Immature natural killer cell (primary cell): Measurements from ENCODE around the gene ZMYM4. TPM values are rescaled to one million over a fixed set of nuclear protein-coding genes. Genes with fewer than 3 reads are reported as not detected.
"Not testable (repeated sequence)": the region's sequence is repeated elsewhere in the genome, so short reads cannot be mapped to it uniquely, and the experiment has no call there.

ENCODE experiments used
- DNase-seq, 3 donors: peaks; one replicate each; pipeline ENCODE4 v3.0.0; 2022; ENCODE audit warnings: mixed read lengths in 1 of 3
- H3K27ac Mint-ChIP-seq, 6 donors: one replicate each; pipeline ENCODE4 v1.8.0; 2020; ENCODE audit warnings: mixed read lengths in 6 of 6, mild to moderate bottlenecking in 5 of 6, inconsistent platforms in 4 of 6, moderate library complexity in 3 of 6
- H3K27me3 Mint-ChIP-seq, 3 donors: one replicate each; pipeline ENCODE4 v1.8.0; 2020 to 2021; ENCODE audit warnings: low read depth in 3 of 3, mild to moderate bottlenecking in 3 of 3, mixed read lengths in 3 of 3, moderate library complexity in 3 of 3, inconsistent platforms in 1 of 3
- H3K36me3 Mint-ChIP-seq, 3 donors: one replicate each; pipeline ENCODE4 v1.8.0; 2020; ENCODE audit warnings: mixed read lengths in 3 of 3, inconsistent platforms in 2 of 3, mild to moderate bottlenecking in 2 of 3
- H3K4me1 Mint-ChIP-seq, 2 donors: one replicate each; pipeline ENCODE4 v1.8.0; 2020; ENCODE audit warnings: inconsistent platforms in 2 of 2, mild to moderate bottlenecking in 2 of 2, mixed read lengths in 2 of 2, moderate library complexity in 1 of 2
- H3K4me3 Mint-ChIP-seq, 5 donors: one replicate each; pipeline ENCODE4 v1.8.0; 2020; ENCODE audit warnings: mild to moderate bottlenecking in 5 of 5, mixed read lengths in 5 of 5, inconsistent platforms in 3 of 5, moderate library complexity in 3 of 5
- H3K9me3 Mint-ChIP-seq, 6 donors: one replicate each; pipeline ENCODE4 v1.8.0; 2020; ENCODE audit warnings: mild to moderate bottlenecking in 6 of 6, mixed read lengths in 6 of 6, inconsistent platforms in 4 of 6, moderate library complexity in 3 of 6
- polyA plus RNA-seq, 3 donors: library from polyadenylated mRNA; unstranded; fragments of 300-500 nt; fragmentation: Illumina TruSeq; gene quantifications; one replicate each; pipeline ENCODE4 v1.2.3, GENCODE V29; 2021

ZMYM4 gene
- polyA plus RNA-seq, 3 donors from 2014 or later, result 18.3 to 38.6 (median 30.6) TPM

DNA sequence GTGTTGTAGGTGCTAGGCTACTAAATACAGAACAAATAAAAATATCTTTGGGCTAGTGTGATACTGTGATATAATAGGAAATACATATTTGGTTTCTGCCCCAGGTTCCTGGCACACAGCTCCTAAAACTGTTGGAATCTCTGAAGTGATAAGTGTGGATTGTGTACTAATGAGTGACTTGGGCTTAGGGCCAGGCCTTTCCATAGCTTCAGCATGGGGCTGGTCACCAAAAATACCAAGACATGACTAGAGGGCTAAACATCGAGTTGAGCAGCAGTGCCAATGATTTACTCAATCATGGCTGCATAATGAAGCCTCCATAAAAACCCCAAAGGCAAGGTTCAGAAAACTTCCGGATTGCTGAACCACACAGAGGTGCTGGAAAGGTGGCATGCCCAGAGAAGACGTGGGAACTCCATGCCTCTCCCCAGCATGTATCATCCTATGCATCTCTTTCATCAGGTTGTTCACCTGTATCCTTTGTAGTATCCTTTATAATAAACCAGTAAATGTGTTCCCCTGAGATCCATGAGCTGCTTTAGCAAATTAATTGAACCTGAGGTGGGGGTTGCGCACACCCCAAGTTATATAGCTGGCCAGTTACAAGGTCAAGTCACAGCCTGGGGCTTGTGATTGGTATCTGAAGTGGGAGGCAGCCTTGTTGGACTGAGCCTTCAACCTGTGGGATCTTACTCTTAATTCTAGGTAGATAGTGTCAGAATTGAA lies 51.6 kb downstream of the ZMYM4 start:
- no peaks in the 10 kb centered on the region for H3K9me3 Mint-ChIP-seq

DNA sequence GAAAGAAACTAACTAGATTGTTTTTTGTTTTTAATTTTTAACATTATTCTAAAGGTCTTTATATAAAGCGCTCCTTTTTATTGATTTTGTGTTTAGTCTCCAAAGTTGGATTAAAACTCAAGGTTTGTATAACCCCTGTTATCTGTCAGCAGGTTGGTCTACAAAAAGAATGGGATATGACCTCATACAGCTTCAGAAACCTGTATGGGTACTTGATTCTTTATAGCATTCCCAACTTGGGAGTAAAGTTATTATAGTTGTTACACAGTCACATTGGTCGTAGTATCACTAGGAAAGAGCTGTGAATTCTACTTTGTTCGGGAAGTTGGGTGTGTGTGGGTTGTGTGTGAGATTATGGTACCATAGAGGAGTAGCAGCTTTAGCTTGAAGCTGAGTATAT lies 52.4 kb downstream of the ZMYM4 start:
- peak overlapping the region in 1 of 6 donors; percentile 3 for H3K27ac Mint-ChIP-seq

More for the DNA sequence above, 51.6 kb downstream of the ZMYM4 start:
- Mint-ChIP-seq H3K4me3 (no peak overlapping the region), H3K36me3 (peaks cover 4 to 8% (median 5%) of the 10 kb centered on the region in 3 donors), H3K4me1 (peaks cover 11% of the 10 kb centered on the region in 2 donors), H3K27me3 (peaks cover 0 to 2% (median 0%) of the 10 kb centered on the region in 3 donors), H3K27ac (no peak overlapping the region)
- DNase-seq, result no peak

GRCh38 chr1:35324486-35324885 lies 56.0 kb downstream of the ZMYM4 start:
- Mint-ChIP-seq H3K4me3 (no peak overlapping the region), H3K9me3 (no peaks in the 10 kb centered on the region)

More for the DNA sequence above, 52.4 kb downstream of the ZMYM4 start:
- Mint-ChIP-seq H3K4me3 (no peak overlapping the region), H3K9me3 (no peaks in the 10 kb centered on the region), H3K4me1 (peaks cover 11% of the 10 kb centered on the region in 2 donors), H3K36me3 (peaks cover 4 to 8% (median 5%) of the 10 kb centered on the region in 3 donors), H3K27me3 (peaks cover 0 to 2% (median 0%) of the 10 kb centered on the region in 3 donors)
- DNase-seq, result no peak

GRCh38 chr1:35326246-35326866 lies 57.8 kb downstream of the ZMYM4 start:
- no peak for DNase-seq

More at GRCh38 chr1:35324486-35324885, 56.0 kb downstream of the ZMYM4 start:
- peaks cover 0 to 2% (median 0%) of the 10 kb centered on the region in 3 donors for H3K27me3 Mint-ChIP-seq
- peaks cover 11% of the 10 kb centered on the region in 2 donors for H3K4me1 Mint-ChIP-seq
- H3K36me3 Mint-ChIP-seq, result peaks cover 0 to 4% (median 0%) of the 10 kb centered on the region in 3 donors
- DNase-seq, result no peak
- peak overlapping the region in 2 of 6 donors; percentile 13 to 42 for H3K27ac Mint-ChIP-seq

DNA sequence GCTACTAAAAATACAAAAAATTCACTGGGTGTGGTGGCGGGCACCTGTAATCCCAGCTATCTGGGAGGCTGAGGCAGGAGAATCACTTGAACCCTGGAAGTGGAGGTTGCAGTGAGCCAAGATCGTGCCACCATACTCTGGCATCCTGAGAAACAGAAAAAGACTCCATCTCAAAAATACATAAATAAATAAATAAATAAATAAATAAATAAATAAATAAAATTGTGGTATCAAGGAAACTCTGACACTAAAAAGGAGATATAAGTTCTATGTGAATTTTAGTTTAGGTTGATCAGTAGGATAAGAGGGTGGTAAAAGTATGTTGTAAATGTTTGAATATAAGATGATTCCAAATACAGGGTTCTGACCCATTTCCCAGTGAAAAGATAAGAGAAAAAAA lies 63.1 kb downstream of the ZMYM4 start:
- DNase-seq, H3K9me3 Mint-ChIP-seq, H3K27me3 Mint-ChIP-seq, H3K4me1 Mint-ChIP-seq, H3K4me3 Mint-ChIP-seq, H3K36me3 Mint-ChIP-seq, H3K27ac Mint-ChIP-seq: not testable (repeated sequence)

More at GRCh38 chr1:35326246-35326866, 57.8 kb downstream of the ZMYM4 start:
- H3K27me3 Mint-ChIP-seq, result peaks cover 0 to 2% (median 0%) of the 10 kb centered on the region in 3 donors
- peaks cover 0 to 4% (median 0%) of the 10 kb centered on the region in 3 donors for H3K36me3 Mint-ChIP-seq
- peaks cover 2 to 11% of the 10 kb centered on the region in 2 donors for H3K4me1 Mint-ChIP-seq
- H3K27ac Mint-ChIP-seq, result no peak overlapping the region
- no peaks in the 10 kb centered on the region for H3K9me3 Mint-ChIP-seq
- no peak overlapping the region for H3K4me3 Mint-ChIP-seq

GRCh38 chr1:35334485-35334884 lies 66.0 kb downstream of the ZMYM4 start:
- no peak for DNase-seq
- Mint-ChIP-seq H3K27me3 (peaks cover 0 to 2% (median 0%) of the 10 kb centered on the region in 3 donors), H3K27ac (no peak overlapping the region), H3K4me3 (no peak overlapping the region), H3K4me1 (peaks cover 0 to 5% of the 10 kb centered on the region in 2 donors), H3K36me3 (peaks cover 0 to 4% (median 0%) of the 10 kb centered on the region in 3 donors), H3K9me3 (no peaks in the 10 kb centered on the region)

GRCh38 chr1:35340519-35340918 lies 72.0 kb downstream of the ZMYM4 start:
- peaks cover 3 to 10% of the 10 kb centered on the region in 2 donors for H3K4me1 Mint-ChIP-seq
- peaks cover 0 to 2% (median 0%) of the 10 kb centered on the region in 3 donors for H3K27me3 Mint-ChIP-seq
- H3K9me3 Mint-ChIP-seq, result no peaks in the 10 kb centered on the region
- H3K36me3 Mint-ChIP-seq, result peaks cover 0 to 4% (median 0%) of the 10 kb centered on the region in 3 donors
- DNase-seq, result no peak
- H3K27ac Mint-ChIP-seq, result no peak overlapping the region
- no peak overlapping the region for H3K4me3 Mint-ChIP-seq

DNA sequence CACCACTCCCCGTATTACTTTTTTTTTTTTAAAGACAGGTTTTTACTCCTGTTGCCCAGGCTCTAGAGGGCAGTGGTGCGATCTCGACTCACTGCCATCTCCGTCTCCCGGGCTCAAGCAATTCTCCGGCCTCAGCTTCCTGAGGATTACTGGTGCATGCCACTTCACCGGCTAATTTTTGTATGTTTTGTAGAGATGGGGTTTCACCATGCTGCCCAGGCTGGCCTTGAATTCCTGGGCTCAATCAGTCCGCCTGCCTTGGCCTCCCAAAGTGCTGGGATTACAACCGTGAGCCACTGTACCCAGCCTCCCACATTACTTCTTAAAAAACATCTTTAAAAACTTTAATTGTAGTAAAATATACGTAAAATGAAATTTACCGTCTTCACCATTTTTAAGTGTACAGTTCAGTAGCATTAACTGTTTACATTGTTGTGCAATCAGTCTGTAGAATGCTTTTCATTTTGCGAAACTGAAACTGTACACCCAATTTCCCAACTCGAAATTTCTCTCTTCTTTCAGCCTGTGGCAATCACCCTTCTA lies 77.0 kb downstream of the ZMYM4 start:
- H3K4me3 Mint-ChIP-seq, result no peak overlapping the region
- H3K27ac Mint-ChIP-seq, result no peak overlapping the region
- H3K4me1 Mint-ChIP-seq, result peaks cover 5 to 15% of the 10 kb centered on the region in 2 donors
- H3K9me3 Mint-ChIP-seq, result no peaks in the 10 kb centered on the region
- DNase-seq, result no peak
- H3K27me3 Mint-ChIP-seq, result peaks cover 0 to 2% (median 0%) of the 10 kb centered on the region in 3 donors
- H3K36me3 Mint-ChIP-seq, result no peaks in the 10 kb centered on the region

GRCh38 chr1:35350872-35351271 lies 82.4 kb downstream of the ZMYM4 start:
- H3K36me3 Mint-ChIP-seq, result no peaks in the 10 kb centered on the region

GRCh38 chr1:35359995-35360394 lies 91.5 kb downstream of the ZMYM4 start:
- DNase-seq, result no peak
- Mint-ChIP-seq H3K27ac (no peak overlapping the region), H3K9me3 (no peaks in the 10 kb centered on the region)

More at GRCh38 chr1:35350872-35351271, 82.4 kb downstream of the ZMYM4 start:
- Mint-ChIP-seq H3K4me3 (no peak overlapping the region), H3K27ac (no peak overlapping the region), H3K4me1 (peaks cover 3 to 11% of the 10 kb centered on the region in 2 donors), H3K27me3 (peaks cover 1 to 3% (median 2%) of the 10 kb centered on the region in 3 donors), H3K9me3 (no peaks in the 10 kb centered on the region)
- DNase-seq, result no peak

DNA sequence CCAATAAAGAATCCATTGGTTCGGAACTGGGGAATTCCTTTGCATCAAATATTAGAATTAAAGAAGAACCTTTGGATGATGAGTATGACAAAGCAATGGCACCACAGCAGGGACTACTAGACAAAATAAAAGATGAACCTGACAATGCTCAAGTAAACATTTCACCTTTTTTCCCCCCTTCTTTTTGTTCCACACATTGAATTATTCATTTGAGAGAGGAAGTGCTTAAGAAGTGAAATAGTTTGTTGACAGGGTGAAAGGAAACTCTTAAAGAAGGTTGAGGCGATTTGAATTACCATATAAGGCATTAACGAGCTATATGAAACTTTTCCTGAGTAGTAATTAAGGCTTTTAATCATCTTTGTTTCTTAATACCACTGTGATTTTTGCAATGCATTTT lies 93.1 kb downstream of the ZMYM4 start:
- Mint-ChIP-seq H3K27ac (no peak overlapping the region), H3K4me3 (no peak overlapping the region), H3K9me3 (no peaks in the 10 kb centered on the region), H3K36me3 (peaks cover 7 to 19% (median 11%) of the 10 kb centered on the region in 3 donors), H3K4me1 (peaks cover 0 to 2% of the 10 kb centered on the region in 2 donors), H3K27me3 (peaks cover 0 to 2% (median 0%) of the 10 kb centered on the region in 3 donors)
- DNase-seq, result no peak

More at GRCh38 chr1:35359995-35360394, 91.5 kb downstream of the ZMYM4 start:
- H3K4me3 Mint-ChIP-seq, result no peak overlapping the region
- peaks cover 7 to 19% (median 11%) of the 10 kb centered on the region in 3 donors for H3K36me3 Mint-ChIP-seq
- peaks cover 0 to 2% of the 10 kb centered on the region in 2 donors for H3K4me1 Mint-ChIP-seq
- peaks cover 0 to 2% (median 1%) of the 10 kb centered on the region in 3 donors for H3K27me3 Mint-ChIP-seq

DNA sequence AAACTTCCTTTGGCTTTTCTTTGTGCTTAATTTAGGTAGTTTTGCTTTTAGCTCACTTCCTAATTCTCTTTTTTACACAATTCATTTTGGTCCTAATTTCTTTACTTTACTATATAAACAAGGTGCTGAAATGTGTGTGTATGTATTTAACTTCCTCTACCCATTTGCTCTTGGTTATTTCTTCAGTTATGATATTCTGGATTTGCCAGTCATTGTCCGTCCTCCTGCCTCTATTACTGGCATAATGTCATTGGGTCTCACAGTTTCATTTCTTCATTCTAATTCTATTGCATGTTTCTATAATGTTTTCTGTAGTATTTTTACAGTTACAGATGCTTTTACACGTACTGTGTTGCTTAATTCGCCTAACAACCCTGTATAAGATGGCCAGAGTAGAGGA lies 96.2 kb downstream of the ZMYM4 start:
- Mint-ChIP-seq H3K36me3 (peaks cover 7 to 19% (median 11%) of the 10 kb centered on the region in 3 donors), H3K27me3 (peaks cover 0 to 2% (median 0%) of the 10 kb centered on the region in 3 donors), H3K4me1 (peaks cover 0 to 2% of the 10 kb centered on the region in 2 donors), H3K9me3 (no peaks in the 10 kb centered on the region), H3K27ac (no peak overlapping the region), H3K4me3 (no peak overlapping the region)
- no peak for DNase-seq

DNA sequence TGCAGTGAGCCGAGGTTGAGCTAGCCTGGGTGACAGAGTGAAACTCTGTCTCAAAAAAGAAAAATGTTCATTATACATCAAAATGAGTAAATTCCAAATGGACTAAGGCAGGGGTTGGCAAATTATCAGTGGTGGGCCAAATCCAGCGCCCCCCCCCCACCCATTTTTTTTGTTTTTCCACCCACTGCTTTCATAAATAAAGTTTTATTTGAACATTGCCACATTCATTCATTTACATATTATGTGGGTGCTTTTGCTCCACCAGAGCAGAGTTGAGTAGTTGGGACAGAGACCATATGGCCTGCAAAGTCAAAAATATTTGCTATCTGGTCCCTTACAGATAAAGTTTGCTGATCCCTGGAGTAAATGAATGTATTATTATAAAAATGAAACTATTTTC lies 99.4 kb downstream of the ZMYM4 start:
- Mint-ChIP-seq H3K36me3 (peaks cover 0 to 8% (median 4%) of the 10 kb centered on the region in 3 donors), H3K4me3 (no peak overlapping the region), H3K9me3 (no peaks in the 10 kb centered on the region), H3K4me1 (no peaks in the 10 kb centered on the region), H3K27me3 (no peaks in the 10 kb centered on the region), H3K27ac (no peak overlapping the region)
- DNase-seq, result no peak
